Heart right ventricle (tissue), 16 donors: ENCODE results near the gene SRRM3. TPM values are rescaled to one million over a fixed set of nuclear protein-coding genes. Genes with fewer than 3 reads are reported as not detected.

Experiments
- ATAC-seq, 8 donors: fragments of 200-7000 bp; cut with Tn5 transposase; one replicate each; pipeline ENCODE4 v1.9.1; 2020; ENCODE audit warnings: mild to moderate bottlenecking in 8 of 8, moderate library complexity in 8 of 8, moderate number of reproducible peaks in 1 of 8
- DNase-seq, 2 donors: peaks; one replicate each; pipeline ENCODE4 v3.0.0-alpha.2; 2020
- H3K27ac ChIP-seq, 10 donors: fragments of 200-600 bp; sonication (generic) in 2 of 10; one replicate each; pipeline versions ENCODE4 v1.5.0 to v1.8.0; 2020 to 2022; ENCODE audit warnings: mild to moderate bottlenecking in 3 of 10
- H3K27me3 ChIP-seq, 7 donors: fragments of 200-600 bp; one replicate each; pipeline ENCODE4 v1.8.0; 2021 to 2022; ENCODE audit warnings: mild to moderate bottlenecking in 2 of 7
- H3K36me3 ChIP-seq, 9 donors: fragments of 200-600 bp; sonication (generic) in 1 of 9; one replicate each; pipeline versions ENCODE4 v1.5.0 to v1.8.0; 2020 to 2022; ENCODE audit warnings: mild to moderate bottlenecking in 2 of 9
- H3K4me1 ChIP-seq, 9 donors: fragments of 200-600 bp; sonication (generic) in 1 of 9; one replicate each; pipeline versions ENCODE4 v1.5.0 to v1.8.0; 2020 to 2022; ENCODE audit warnings: mild to moderate bottlenecking in 4 of 9
- H3K4me3 ChIP-seq, 10 donors: fragments of 200-600 bp; sonication (generic) in 2 of 10; one replicate each; pipeline versions ENCODE4 v1.5.0 to v1.8.0; 2020 to 2022; ENCODE audit warnings: mild to moderate bottlenecking in 7 of 10, moderate library complexity in 2 of 10
- H3K9me3 ChIP-seq, 11 donors: fragments of 200-600 bp in 10 of 11; sonication (generic) in 2 of 11; one replicate each; pipeline versions ENCODE4 v1.5.0 to v1.8.0; 2013 to 2022; ENCODE audit warnings: mild to moderate bottlenecking in 2 of 11, control low read depth in 1 of 11, moderate library complexity in 1 of 11
- CTCF ChIP-seq, 9 donors: fragments of 200-600 bp; sonication (generic) in 2 of 9; IDR thresholded peaks; one replicate each; pipeline versions ENCODE4 v1.5.0 to v1.8.0; 2021 to 2022; ENCODE audit warnings: antibody characterized with exemption in 9 of 9, mild to moderate bottlenecking in 5 of 9, moderate library complexity in 1 of 9
- WGBS, 2 donors: extraction: QIAGEN DNeasy Blood & Tissue Kit; methylation state at CpG; one replicate each; pipeline ENCODE4 v1.1.7; 2013; ENCODE audit warnings: inconsistent platforms in 1 of 2; 5-methylcytosine and 5-hydroxymethylcytosine counted together
- intact Hi-C, 10 donors: fragments of 100-400 bp; cut with DNase I; formaldehyde crosslinking; loops; one replicate each; pipeline versions ENCODE4 v1.11.1 to v1.14.2; 2022
- polyA plus RNA-seq, 2 donors: library from polyadenylated mRNA; stranded (reverse); fragments of 200-250 nt; gene quantifications; one replicate each; pipeline ENCODE4 v1.2.3, GENCODE V29; 2013
- total RNA-seq, 10 donors: library from RNA; stranded (reverse); fragmentation: NEBNext Ultra II Directional in 3 of 10; extraction: Animal tissue kit (Norgen Biotek cat#: 25700) in 3 of 10; gene quantifications; one replicate each; pipeline versions ENCODE4 v1.2.1 to v1.2.4, GENCODE V29; 2021 to 2023
- donor health status: Arrhythmogenic right ventricular cardiomyopathy.
- donor health status: ischemic (EF 13 %, LVEDD 7.1; RV severe dilation, severe dysfunction).
- donor health status: healthy with polysubstance abuse.
- donor health status: DM: no; HTN: yes; CAD: no.
- donor health status: DM: no; HTN: no; CAD: no.
- donor health status: ischemic (EF 25% LVEDD 6.9; RV normal size, moderate dysfunction).
- donor health status: ischemic (EF 25% LVEDD 5.7; RV mildly dilated, moderate dysfunction).
- donor health status: healthy.
- donor health status: DM: yes; HTN: yes; CAD: no.
- donor health status: Ischemic cardiomyopathy.
- donor health status: ischemic (EF 35%, LVEDD 5.7; RV mildly dilated, moderate dysfunction).
- donor health status: nonischemic (EF 11% LVEDD 7.7; RV severe dilation, severe dysfunction).
- donor health status: DM: yes; HTN: yes; CAD: no.
- donor health status: PGD.
- donor health status: ischemic (EF 29% LVEDD 5.4; RV normal size, mild dysfunction).
- donor health status: nonischemic (EF 23%, LVEDD 6.1; RV moderate dilation, normal function).

Gene SRRM3
- total and polyA plus RNA-seq, 12 donors: 1.0 to 36.2 (median 5.5) TPM

- ATAC-seq (peak in 2 of 8 donors; percentile 0 to 1), DNase-seq (no peak)
- Histone ChIP-seq H3K27me3 (no peaks in the 10 kb centered on the region), H3K27ac (peak overlapping the region; percentile 92 to 97 (median 94)), H3K4me3 (peak overlapping the region in 9 of 10 donors; percentile 66 to 82 (median 73)), H3K36me3 (peaks cover 0 to 12% (median 0%) of the 10 kb centered on the region in 9 donors), H3K4me1 (peaks cover 8 to 50% (median 26%) of the 10 kb centered on the region in 9 donors), H3K9me3 (no peaks in the 10 kb centered on the region)
- WGBS, 2 donors: 54 to 56% methylated on average over 14 of the region's 14 CpGs
- TF ChIP-seq CTCF (IDR thresholded peaks at IDR 0.05): no peak
- intact Hi-C loops: loop anchor here in 2 of 10 donors (5.0 to 10.0 kb wide), 3 partner anchors 35 to 142 kb away; partner anchors contain the start of gene YWHAG (in 1 of the 2)
Observed at GRCh38 chr7:76316984-76317781, 115.5 kb downstream of the SRRM3 start.

GRCh38 chr7:76317782-76318487, 116.2 kb downstream of the SRRM3 start:
- ATAC-seq: peak; percentile 93 to 97 (median 95)
- peaks cover 8 to 57% (median 31%) of the 10 kb centered on the region in 9 donors for H3K4me1 ChIP-seq
- peaks cover 0 to 12% (median 0%) of the 10 kb centered on the region in 9 donors for H3K36me3 ChIP-seq
- WGBS, 2 donors: 0 to 1% methylated on average over 50 of the region's 50 CpGs
- H3K27ac ChIP-seq: peak overlapping the region; percentile 92 to 97 (median 94)
- intact Hi-C loops: loop anchor here in 8 of 10 donors (1.0 to 10.0 kb wide), 7 partner anchors 36 to 143 kb away; partner anchors contain the start of gene YWHAG (in 6 of the 8)
- DNase-seq: peak; percentile 97 to 98
- H3K27me3 ChIP-seq: no peaks in the 10 kb centered on the region
- no peaks in the 10 kb centered on the region for H3K9me3 ChIP-seq
- peak overlapping the region; percentile 66 to 82 (median 71) for H3K4me3 ChIP-seq
- TF ChIP-seq CTCF (IDR thresholded peaks at IDR 0.05): no peak

- peak in 7 of 9 donors; percentile 23 to 50 (median 36) for TF ChIP-seq CTCF (IDR thresholded peaks at IDR 0.05)
- ATAC-seq: peak; percentile 30 to 63 (median 58)
Observed at GRCh38 chr7:76318488-76319353, 117.0 kb downstream of the SRRM3 start.

More at GRCh38 chr7:76318488-76319353, 117.0 kb downstream of the SRRM3 start:
- Histone ChIP-seq H3K4me3 (peak overlapping the region; percentile 66 to 82 (median 71)), H3K27me3 (no peaks in the 10 kb centered on the region), H3K9me3 (no peaks in the 10 kb centered on the region), H3K27ac (peak overlapping the region; percentile 92 to 97 (median 94)), H3K4me1 (peaks cover 8 to 61% (median 33%) of the 10 kb centered on the region in 9 donors), H3K36me3 (peaks cover 0 to 12% (median 0%) of the 10 kb centered on the region in 9 donors)
- intact Hi-C loops: loop anchor here in 8 of 10 donors (1.0 to 10.0 kb wide), 7 partner anchors 36 to 144 kb away; partner anchors contain the start of gene YWHAG (in 6 of the 8)
- 4 to 5% methylated on average over 25 of the region's 25 CpGs for WGBS, 2 donors
- DNase-seq: peak; percentile 64 to 72
